Measurements from ENCODE around the gene MYCBP. TPM values are rescaled to one million over a fixed set of nuclear protein-coding genes. Genes with fewer than 3 reads are reported as not detected.

Gene MYCBP
- total RNA-seq, 1 donor from 2014 or later: 21.6 TPM

GRCh38 chr1:38896169-38896568 lies 23.0 kb upstream of the MYCBP start:
- Histone ChIP-seq H3K4me3 (no peak overlapping the region), H3K27ac (no peak overlapping the region), H3K36me3 (no peaks in the 10 kb centered on the region), H3K27me3 (ENCODE audit: low read depth) (no peaks in the 10 kb centered on the region), H3K4me1 (no peaks in the 10 kb centered on the region), H3K9me3 (no peaks in the 10 kb centered on the region)
- ATAC-seq (no peak), DNase-seq (no peak)
- TF ChIP-seq CTCF (IDR thresholded peaks at IDR 0.05): no peak
- intact Hi-C loops (cut with DNase I): no loop called here

- H3K27ac ChIP-seq: no peak overlapping the region
- no peak overlapping the region for H3K4me3 ChIP-seq
- no peaks in the 10 kb centered on the region for H3K4me1 ChIP-seq
- intact Hi-C loops (cut with DNase I): no loop called here
- no peaks in the 10 kb centered on the region for H3K27me3 ChIP-seq (ENCODE audit: low read depth)
- ATAC-seq (no peak), DNase-seq (no peak)
- no peak for TF ChIP-seq CTCF (IDR thresholded peaks at IDR 0.05)
- no peaks in the 10 kb centered on the region for H3K36me3 ChIP-seq
- H3K9me3 ChIP-seq: no peaks in the 10 kb centered on the region
These were observed 19.8 kb upstream of the MYCBP start for GRCh38 chr1:38892976-38893375.

GRCh38 chr1:38891753-38892152 lies 18.6 kb upstream of the MYCBP start:
- DNase-seq (no peak), ATAC-seq (no peak)
- Histone ChIP-seq H3K4me3 (no peak overlapping the region), H3K9me3 (no peaks in the 10 kb centered on the region), H3K27ac (no peak overlapping the region), H3K36me3 (no peaks in the 10 kb centered on the region), H3K4me1 (no peaks in the 10 kb centered on the region), H3K27me3 (ENCODE audit: low read depth) (no peaks in the 10 kb centered on the region)
- intact Hi-C loops (cut with DNase I): no loop called here
- no peak for TF ChIP-seq CTCF (IDR thresholded peaks at IDR 0.05)

GRCh38 chr1:38889589-38889988 lies 16.4 kb upstream of the MYCBP start:
- Histone ChIP-seq H3K4me3 (no peak overlapping the region), H3K36me3 (no peaks in the 10 kb centered on the region), H3K4me1 (no peaks in the 10 kb centered on the region), H3K9me3 (no peaks in the 10 kb centered on the region), H3K27me3 (ENCODE audit: low read depth) (no peaks in the 10 kb centered on the region), H3K27ac (no peak overlapping the region)
- ATAC-seq: no peak
- DNase-seq: no peak
- no peak for TF ChIP-seq CTCF (IDR thresholded peaks at IDR 0.05)
- intact Hi-C loops (cut with DNase I): no loop called here

- Histone ChIP-seq H3K36me3 (no peaks in the 10 kb centered on the region), H3K27me3 (ENCODE audit: low read depth) (no peaks in the 10 kb centered on the region), H3K4me1 (no peaks in the 10 kb centered on the region), H3K4me3 (no peak overlapping the region), H3K9me3 (no peaks in the 10 kb centered on the region), H3K27ac (no peak overlapping the region)
- intact Hi-C loops (cut with DNase I): no loop called here
- DNase-seq (no peak), ATAC-seq (no peak)
- TF ChIP-seq CTCF (IDR thresholded peaks at IDR 0.05): no peak
These were observed 15.5 kb upstream of the MYCBP start for GRCh38 chr1:38888423-38889333.
